Right lobe of liver (tissue), 4 donors: ENCODE data around the gene GYS2.

Source experiments
- CTCF ChIP-seq, 4 donors: fragments of 200-600 bp in 3 of 4; fragments of 450-650 bp in 1 of 4; IDR thresholded peaks; one replicate each; pipeline versions ENCODE4 v1.5.1 to v1.8.0; 2016 to 2022; ENCODE audit warnings: antibody characterized with exemption in 4 of 4, mild to moderate bottlenecking in 2 of 4
- POLR2A ChIP-seq: fragments of 450-650 bp; IDR thresholded peaks from one replicate; pipeline ENCODE4 v1.6.1; 2017; ENCODE audit warnings: antibody characterized with exemption, mild to moderate bottlenecking
- donor health status: DM: no; HTN: no; CAD: no.
- donor health status: DM: no; HTN: no; CAD: no.
- donor health status: DM: no; HTN: yes; CAD: no.

- TF ChIP-seq CTCF (IDR thresholded peaks at IDR 0.05) (no peak), POLR2A (no peak)
Observed at GRCh38 chr12:21599143-21599999, 5.3 kb downstream of the GYS2 start.
